Measurements from ENCODE around the gene DUOXA2.

DUOXA2 gene

DNA sequence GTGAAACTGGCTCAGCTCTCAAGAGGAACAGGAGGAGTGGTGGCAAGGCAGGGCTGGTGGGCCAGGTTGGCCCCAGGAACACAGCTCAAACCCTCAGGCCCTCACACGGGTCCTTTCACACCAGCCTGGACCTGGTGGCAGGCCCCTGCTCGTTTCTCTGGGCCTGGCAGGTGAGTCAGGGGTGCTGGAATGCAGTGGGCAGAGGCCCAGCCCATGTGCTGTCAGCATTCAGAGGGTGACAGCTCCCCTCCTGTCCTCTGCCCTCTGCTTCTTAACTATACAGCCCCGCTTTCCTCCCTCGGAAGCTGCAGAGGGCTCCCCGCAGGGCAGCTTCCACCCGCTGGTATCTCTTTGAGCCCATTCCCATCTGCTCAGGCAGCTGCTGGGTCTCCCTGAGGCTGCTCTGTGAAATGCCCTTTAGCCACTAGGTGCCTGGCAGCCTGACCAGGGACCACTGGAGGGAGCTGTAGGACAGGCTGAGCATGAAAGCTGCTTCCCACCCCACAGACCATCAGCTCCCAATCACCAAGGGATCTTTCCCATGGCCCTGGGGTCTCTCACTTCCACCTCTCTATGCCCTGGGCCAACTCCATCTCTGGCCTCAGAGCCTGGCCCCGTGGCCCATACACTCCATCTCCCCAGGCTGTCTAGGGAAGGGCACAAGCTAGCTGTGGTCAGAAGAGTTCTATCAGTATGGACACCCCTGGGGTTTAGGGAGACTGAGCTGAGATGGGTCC is 48.8 kb downstream of the DUOXA2 start:
- no peak for DNase-seq (ENCODE audit: low read depth)

DNA sequence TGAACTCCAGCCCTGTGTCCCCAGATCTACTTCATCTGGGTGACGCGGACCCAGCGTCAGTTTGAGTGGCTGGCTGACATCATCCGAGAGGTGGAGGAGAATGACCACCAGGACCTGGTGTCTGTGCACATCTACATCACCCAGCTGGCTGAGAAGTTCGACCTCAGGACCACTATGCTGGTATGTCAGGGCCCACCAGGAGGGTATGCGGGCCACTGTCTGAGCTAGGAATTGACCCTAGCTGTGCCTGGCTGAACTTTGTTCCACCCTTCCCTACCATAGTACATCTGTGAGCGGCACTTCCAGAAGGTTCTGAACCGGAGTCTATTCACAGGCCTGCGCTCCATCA is 49.4 kb downstream of the DUOXA2 start:
- no peak for DNase-seq (ENCODE audit: low read depth)

DNA sequence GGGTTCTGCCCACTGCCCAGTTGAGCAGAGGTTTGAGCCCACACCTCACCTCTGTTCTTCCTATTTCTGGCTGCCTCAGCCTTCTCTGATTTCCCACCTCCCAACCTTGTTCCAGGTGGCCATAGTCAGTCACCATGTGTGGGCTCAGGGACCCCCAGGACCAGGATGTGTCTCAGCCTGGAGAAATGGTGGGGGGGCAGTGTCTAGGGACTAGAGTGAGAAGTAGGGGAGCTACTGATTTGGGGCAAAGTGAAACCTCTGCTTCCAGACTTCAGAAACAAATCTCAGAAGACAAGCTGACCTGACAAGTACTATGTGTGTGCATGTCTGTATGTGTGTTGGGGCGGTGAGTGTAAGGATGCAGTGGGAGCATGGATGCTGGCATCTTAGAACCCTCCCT is 50.8 kb downstream of the DUOXA2 start:
- no peak for DNase-seq (ENCODE audit: low read depth)

- no peak for DNase-seq (ENCODE audit: low read depth)
Measured at GRCh38 chr15:45165536-45165935, 51.4 kb downstream of the DUOXA2 start.

GRCh38 chr15:45166834-45167630 is 52.9 kb downstream of the DUOXA2 start:
- DNase-seq (ENCODE audit: low read depth), result peak; percentile 49

- no peak for DNase-seq (ENCODE audit: low read depth)
Measured at GRCh38 chr15:45167631-45168205, 53.6 kb downstream of the DUOXA2 start.

Data from stimulated activated CD8-positive, alpha-beta memory T cell treated with anti-CD3 and anti-CD28 coated beads, Interleukin-15, amount 100 ng/mL, for 24 hours (primary cell).